ENCODE results near the gene GPR61. TPM values are rescaled to one million over a fixed set of nuclear protein-coding genes. Genes with fewer than 3 reads are reported as not detected.

GPR61 gene
- total RNA-seq, 2 experiments from 2014 or later, result not detected

- no peak overlapping the region for H3K27ac Mint-ChIP-seq
- no peaks in the 10 kb centered on the region for H3K9me3 Mint-ChIP-seq (ENCODE audit: insufficient read depth)
- no peak for DNase-seq
- ATAC-seq, result no peak
- H3K4me1 Mint-ChIP-seq (ENCODE audit: low read depth), result no peaks in the 10 kb centered on the region
- ChIA-PET CTCF (no interaction called here), POLR2A (no interaction called here)
- no peak overlapping the region for H3K4me3 Mint-ChIP-seq
- H3K36me3 Mint-ChIP-seq (ENCODE audit: low read depth), result peaks cover 16% of the 10 kb centered on the region
- H3K27me3 Mint-ChIP-seq (ENCODE audit: low read depth), result no peaks in the 10 kb centered on the region
Measured at GRCh38 chr1:109573785-109574184, 34.1 kb downstream of the GPR61 start.

GRCh38 chr1:109578947-109579443, 39.3 kb downstream of the GPR61 start:
- peaks cover 48% of the 10 kb centered on the region for H3K36me3 Mint-ChIP-seq (ENCODE audit: low read depth)

GRCh38 chr1:109579491-109579890, 39.8 kb downstream of the GPR61 start:
- Mint-ChIP-seq H3K27me3 (ENCODE audit: low read depth) (no peaks in the 10 kb centered on the region), H3K9me3 (ENCODE audit: insufficient read depth) (no peaks in the 10 kb centered on the region), H3K4me3 (no peak overlapping the region), H3K4me1 (ENCODE audit: low read depth) (no peaks in the 10 kb centered on the region), H3K27ac (no peak overlapping the region), H3K36me3 (ENCODE audit: low read depth) (peaks cover 52% of the 10 kb centered on the region)
- ChIA-PET POLR2A (no interaction called here), CTCF (interaction anchor here (1.1 kb wide), 2 partner anchors 33 to 61 kb away, joined by 3 to 4 read pairs; no protein-coding TSS in a partner anchor)
- DNase-seq (no peak), ATAC-seq (no peak)

More at GRCh38 chr1:109578947-109579443, 39.3 kb downstream of the GPR61 start:
- no peak overlapping the region for H3K27ac Mint-ChIP-seq
- no peaks in the 10 kb centered on the region for H3K27me3 Mint-ChIP-seq (ENCODE audit: low read depth)
- H3K4me1 Mint-ChIP-seq (ENCODE audit: low read depth), result no peaks in the 10 kb centered on the region
- no peak overlapping the region for H3K4me3 Mint-ChIP-seq
- ChIA-PET POLR2A (no interaction called here), CTCF (interaction anchor here (1.1 kb wide), 2 partner anchors 32 to 61 kb away, joined by 3 to 4 read pairs; no protein-coding TSS in a partner anchor)
- DNase-seq (no peak), ATAC-seq (no peak)
- no peaks in the 10 kb centered on the region for H3K9me3 Mint-ChIP-seq (ENCODE audit: insufficient read depth)

- Mint-ChIP-seq H3K9me3 (ENCODE audit: insufficient read depth) (no peaks in the 10 kb centered on the region), H3K4me3 (no peak overlapping the region)
- POLR2A ChIA-PET, result no interaction called here
Measured at GRCh38 chr1:109582021-109582420, 42.3 kb downstream of the GPR61 start.

GRCh38 chr1:109584766-109585165, 45.1 kb downstream of the GPR61 start:
- no peak overlapping the region for H3K27ac Mint-ChIP-seq
- peaks cover 64% of the 10 kb centered on the region for H3K36me3 Mint-ChIP-seq (ENCODE audit: low read depth)
- no peaks in the 10 kb centered on the region for H3K4me1 Mint-ChIP-seq (ENCODE audit: low read depth)
- ATAC-seq (no peak), DNase-seq (no peak)
- ChIA-PET POLR2A (no interaction called here), CTCF (no interaction called here)
- no peak overlapping the region for H3K4me3 Mint-ChIP-seq
- no peaks in the 10 kb centered on the region for H3K27me3 Mint-ChIP-seq (ENCODE audit: low read depth)
- H3K9me3 Mint-ChIP-seq (ENCODE audit: insufficient read depth), result no peaks in the 10 kb centered on the region

More at GRCh38 chr1:109582021-109582420, 42.3 kb downstream of the GPR61 start:
- no peak for DNase-seq
- peaks cover 60% of the 10 kb centered on the region for H3K36me3 Mint-ChIP-seq (ENCODE audit: low read depth)
- H3K4me1 Mint-ChIP-seq (ENCODE audit: low read depth), result no peaks in the 10 kb centered on the region
- no peaks in the 10 kb centered on the region for H3K27me3 Mint-ChIP-seq (ENCODE audit: low read depth)
- ATAC-seq, result no peak
- H3K27ac Mint-ChIP-seq, result no peak overlapping the region
- CTCF ChIA-PET, result interaction anchor here (1.6 kb wide), 1 partner anchor 58 kb away, joined by 3 read pairs; no protein-coding TSS in a partner anchor

GRCh38 chr1:109586055-109586454, 46.4 kb downstream of the GPR61 start:
- peaks cover 60% of the 10 kb centered on the region for H3K36me3 Mint-ChIP-seq (ENCODE audit: low read depth)
- no peaks in the 10 kb centered on the region for H3K4me1 Mint-ChIP-seq (ENCODE audit: low read depth)
- ATAC-seq, result no peak
- no peak overlapping the region for H3K27ac Mint-ChIP-seq
- H3K27me3 Mint-ChIP-seq (ENCODE audit: low read depth), result no peaks in the 10 kb centered on the region
- H3K9me3 Mint-ChIP-seq (ENCODE audit: insufficient read depth), result no peaks in the 10 kb centered on the region
- ChIA-PET POLR2A (no interaction called here), CTCF (interaction anchor here (1.3 kb wide), 1 partner anchor 54 kb away, joined by 3 read pairs; no protein-coding TSS in a partner anchor)
- no peak for DNase-seq
- H3K4me3 Mint-ChIP-seq, result no peak overlapping the region

- Mint-ChIP-seq H3K36me3 (ENCODE audit: low read depth) (peaks cover 64% of the 10 kb centered on the region), H3K4me1 (ENCODE audit: low read depth) (no peaks in the 10 kb centered on the region), H3K27me3 (ENCODE audit: low read depth) (no peaks in the 10 kb centered on the region), H3K4me3 (no peak overlapping the region), H3K9me3 (ENCODE audit: insufficient read depth) (no peaks in the 10 kb centered on the region), H3K27ac (no peak overlapping the region)
- ChIA-PET POLR2A (no interaction called here), CTCF (no interaction called here)
- DNase-seq (no peak), ATAC-seq (no peak)
Measured at GRCh38 chr1:109589177-109589576, 49.5 kb downstream of the GPR61 start.

GRCh38 chr1:109589679-109590078, 50.0 kb downstream of the GPR61 start:
- Mint-ChIP-seq H3K9me3 (ENCODE audit: insufficient read depth) (no peaks in the 10 kb centered on the region), H3K4me3 (no peak overlapping the region), H3K36me3 (ENCODE audit: low read depth) (peaks cover 62% of the 10 kb centered on the region), H3K27me3 (ENCODE audit: low read depth) (no peaks in the 10 kb centered on the region), H3K27ac (no peak overlapping the region), H3K4me1 (ENCODE audit: low read depth) (no peaks in the 10 kb centered on the region)
- ChIA-PET CTCF (no interaction called here), POLR2A (interaction anchor here (1.2 kb wide), 1 partner anchor 11 kb away, joined by 5 read pairs; no protein-coding TSS in a partner anchor)
- no peak for ATAC-seq
- no peak for DNase-seq

GRCh38 chr1:109592916-109593315, 53.2 kb downstream of the GPR61 start:
- Mint-ChIP-seq H3K36me3 (ENCODE audit: low read depth) (peaks cover 58% of the 10 kb centered on the region), H3K27ac (no peak overlapping the region), H3K4me1 (ENCODE audit: low read depth) (no peaks in the 10 kb centered on the region), H3K27me3 (ENCODE audit: low read depth) (no peaks in the 10 kb centered on the region), H3K4me3 (no peak overlapping the region), H3K9me3 (ENCODE audit: insufficient read depth) (no peaks in the 10 kb centered on the region)
- ChIA-PET POLR2A (no interaction called here), CTCF (interaction anchor here (0.9 to 1.1 kb wide), 3 partner anchors 9 to 47 kb away, joined by 3 to 4 read pairs (median 3); no protein-coding TSS in a partner anchor)
- no peak for DNase-seq
- ATAC-seq, result no peak

- Mint-ChIP-seq H3K27ac (no peak overlapping the region), H3K27me3 (ENCODE audit: low read depth) (no peaks in the 10 kb centered on the region), H3K36me3 (ENCODE audit: low read depth) (peaks cover 58% of the 10 kb centered on the region), H3K4me3 (no peak overlapping the region), H3K4me1 (ENCODE audit: low read depth) (no peaks in the 10 kb centered on the region), H3K9me3 (ENCODE audit: insufficient read depth) (no peaks in the 10 kb centered on the region)
- DNase-seq, result no peak
- ATAC-seq, result no peak
- CTCF ChIA-PET, result interaction anchor here (0.6 to 2.1 kb wide), 2 partner anchors 44 to 63 kb away, joined by 3 to 5 read pairs; no protein-coding TSS in a partner anchor
- POLR2A ChIA-PET, result interaction anchor here (0.9 kb wide), 1 partner anchor 13 kb away, joined by 3 read pairs; no protein-coding TSS in a partner anchor
Measured at GRCh38 chr1:109595531-109595930, 55.9 kb downstream of the GPR61 start.

Data from activated CD8-positive, alpha-beta T cell treated with anti-CD3 and anti-CD28 coated beads, Interleukin-2, amount 10 ng/mL, durations not matched to agents 7 days and 5 days (primary cell).